HG03108 (cell line): Measurements from ENCODE around the gene C17orf58.
"Not testable (repeated sequence)": the region's sequence is repeated elsewhere in the genome, so short reads cannot be mapped to it uniquely, and the experiment has no call there.

Source experiments
- ATAC-seq: cut with Tn5 transposase; IDR thresholded peaks from one replicate; pipeline ENCODE4 v1.9.1; 2021; ENCODE audit warnings: moderate library complexity; ENCODE audit not compliant: unreplicated experiment

C17orf58 gene

DNA sequence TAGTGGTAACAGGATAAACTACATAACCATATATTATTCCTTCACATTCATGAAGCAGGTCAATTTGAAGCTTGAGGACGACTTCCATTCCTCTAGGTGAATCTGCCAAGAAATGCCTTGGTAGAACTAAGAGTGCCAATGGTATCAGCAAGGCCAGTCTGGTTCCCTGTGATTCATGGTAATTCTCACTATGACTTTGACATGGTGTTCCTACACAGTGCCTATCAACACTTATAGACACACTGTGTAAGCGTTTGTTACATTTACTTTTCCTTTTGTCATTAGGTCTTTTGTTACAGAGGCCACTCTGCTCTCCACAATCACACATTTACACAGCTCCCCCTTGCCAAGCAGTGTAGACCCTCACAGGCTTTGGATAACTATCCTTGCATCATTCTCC lies 34.1 kb downstream of the C17orf58 start:
- not testable (repeated sequence) for ATAC-seq

DNA sequence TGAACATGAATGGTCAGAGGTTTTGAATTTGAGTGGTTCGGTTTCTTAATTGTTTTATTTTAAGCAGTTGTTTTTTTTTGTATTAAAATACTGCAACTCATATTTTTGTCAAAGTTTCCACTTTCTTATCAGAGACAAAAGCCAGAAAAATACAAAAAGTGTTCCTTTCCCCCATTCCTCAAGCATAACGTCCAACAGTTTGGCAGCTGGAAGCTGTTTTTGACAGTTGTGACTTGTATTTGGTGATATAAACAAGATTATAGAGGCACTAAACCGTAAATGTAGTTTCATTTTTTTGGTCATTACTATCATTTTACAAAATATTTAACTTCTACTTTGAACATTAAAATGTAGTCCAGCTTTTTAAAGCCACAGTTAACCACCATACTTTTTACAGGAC lies 36.0 kb downstream of the C17orf58 start:
- not testable (repeated sequence) for ATAC-seq

GRCh38 chr17:67959510-67959909 lies 36.8 kb downstream of the C17orf58 start:
- no peak for ATAC-seq

DNA sequence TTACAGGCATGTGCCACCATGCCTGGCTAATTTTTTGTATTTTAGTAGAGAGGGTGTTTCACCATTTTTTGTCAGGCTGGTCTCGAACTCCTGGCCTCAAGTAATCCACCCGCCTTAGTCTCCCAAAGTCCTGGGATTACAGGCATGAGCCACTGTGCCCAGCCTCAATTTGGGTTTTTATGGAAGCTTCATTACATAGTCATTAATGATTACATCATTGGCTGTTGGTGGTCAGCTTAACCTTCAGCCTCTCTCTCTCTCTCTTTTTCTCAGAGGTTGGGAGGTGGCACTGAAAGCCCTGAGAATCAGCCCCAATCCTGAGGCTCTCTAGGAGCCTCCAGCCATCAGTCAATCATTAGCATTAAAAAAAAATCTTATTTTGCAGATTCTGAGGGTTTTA lies 45.3 kb downstream of the C17orf58 start:
- no peak for ATAC-seq

DNA sequence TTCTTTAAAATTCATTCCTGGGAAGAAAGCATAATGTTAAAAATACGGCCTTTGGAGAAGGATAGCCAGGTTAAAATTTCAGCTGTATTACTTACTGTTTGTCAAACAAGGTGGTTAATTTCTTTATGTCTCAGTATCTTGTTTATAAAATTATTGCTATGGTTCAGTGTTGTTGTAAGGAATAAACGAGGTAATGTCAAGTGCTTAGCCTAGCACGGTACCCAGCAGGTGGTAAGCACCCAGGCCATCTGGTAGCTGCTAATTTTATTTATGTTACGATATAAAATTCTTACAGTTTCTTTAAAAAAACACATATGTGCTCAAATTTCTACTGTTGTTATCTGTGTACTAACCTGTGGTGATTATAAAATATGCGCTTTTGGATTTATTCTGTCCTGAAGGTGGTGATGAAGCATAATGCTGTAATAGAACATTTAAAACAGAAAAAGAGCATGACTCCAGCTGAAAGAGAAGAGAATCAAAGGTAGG lies 48.9 kb downstream of the C17orf58 start:
- ATAC-seq = no peak

- ATAC-seq = no peak
Observed at GRCh38 chr17:67946513-67946912, 49.8 kb downstream of the C17orf58 start.

- ATAC-seq = no peak
Observed at GRCh38 chr17:67944035-67944434, 52.2 kb downstream of the C17orf58 start.

GRCh38 chr17:67942810-67943209 lies 53.5 kb downstream of the C17orf58 start:
- no peak for ATAC-seq
